OCI-LY3 (cell line): ENCODE results near the gene OPCML.

Experiments used
- H2AFZ ChIP-seq: fragments of 200-600, 300-600 bp; shearing (Covaris generic); 2 replicates; pipeline ENCODE4 v1.6.0; 2014; ENCODE audit warnings: antibody characterized with exemption, low read depth, low read length
- H3K27ac ChIP-seq: fragments of 200-600, 300-600 bp; sonication (generic); 2 replicates; pipeline ENCODE4 v1.5.1; 2014; ENCODE audit warnings: mild to moderate bottlenecking, low read length, moderate library complexity, mixed read lengths
- H3K27me3 ChIP-seq: fragments of 200-600, 300-600 bp; sonication (generic); 2 replicates; pipeline ENCODE4 v1.6.1; 2014; ENCODE audit warnings: low read depth, low read length, mixed read lengths
- H3K36me3 ChIP-seq: fragments of 200-600, 300-600 bp; sonication (generic); replicated peaks from 2 replicates; pipeline ENCODE3; 2014; ENCODE audit warnings: low read depth, low read length, mixed read lengths
- H3K4me1 ChIP-seq: fragments of 300-600, 200-600 bp; sonication (generic); 2 replicates; pipeline ENCODE4 v1.6.1; 2014; ENCODE audit warnings: low read length, mixed read lengths
- H3K4me2 ChIP-seq: fragments of 200-600, 300-600 bp; sonication (generic); 2 replicates; pipeline ENCODE4 v1.6.1; 2014; ENCODE audit warnings: low read length, mixed read lengths
- H3K4me3 ChIP-seq: fragments of 300-600, 200-600 bp; sonication (generic); 2 replicates; pipeline ENCODE4 v1.5.1; 2014; ENCODE audit warnings: antibody characterized with exemption, mild to moderate bottlenecking, low read length, moderate library complexity
- H3K79me2 ChIP-seq: fragments of 300-600, 200-600 bp; shearing (Covaris generic); 2 replicates; pipeline ENCODE4 v1.6.1; 2014; ENCODE audit warnings: mild to moderate bottlenecking, low read length, mixed read lengths
- H3K9ac ChIP-seq: fragments of 300-600, 200-600 bp; shearing (Covaris generic); 2 replicates; pipeline ENCODE4 v1.6.0; 2014; ENCODE audit warnings: mild to moderate bottlenecking, low read length, moderate library complexity
- H3K9me3 ChIP-seq: fragments of 200-600, 300-600 bp; shearing (Covaris generic); 2 replicates; pipeline ENCODE4 v1.6.1; 2014; ENCODE audit warnings: low read length, mixed read lengths; ENCODE audit not compliant: insufficient read depth
- H4K20me1 ChIP-seq: fragments of 200-600, 300-600 bp; sonication (generic); 2 replicates; pipeline ENCODE4 v1.6.1; 2016; ENCODE audit warnings: low read length, mixed read lengths; ENCODE audit not compliant: insufficient read depth
- CTCF ChIP-seq: fragments of 200-600, 300-600 bp; sonication (generic); IDR thresholded peaks from 2 replicates; pipeline ENCODE4 v1.5.1; 2014; ENCODE audit warnings: antibody characterized with exemption, low read length, low read depth
- EZH2phosphoT487 ChIP-seq: fragments of 200-600 bp; shearing (Covaris generic); IDR thresholded peaks from 2 replicates; pipeline ENCODE4 v1.6.1; 2018; ENCODE audit warnings: antibody characterized with exemption, mixed run types, low read depth

OPCML gene

GRCh38 chr11:133548641-133549040, 16.3 kb upstream of the OPCML start:
- H3K9me3 ChIP-seq = no peaks in the 10 kb centered on the region
- H3K79me2 ChIP-seq = no peaks in the 10 kb centered on the region
- H3K27me3 ChIP-seq = no peaks in the 10 kb centered on the region
- TF ChIP-seq CTCF (no peak), EZH2phosphoT487 (no peak)
- no peak overlapping the region for H2AFZ ChIP-seq
- H3K36me3 ChIP-seq = no peaks in the 10 kb centered on the region
- no peaks in the 10 kb centered on the region for H3K4me1 ChIP-seq
- no peak overlapping the region for H3K9ac ChIP-seq
- no peak overlapping the region for H3K4me3 ChIP-seq
- H3K4me2 ChIP-seq = no peak overlapping the region
- no peak overlapping the region for H3K27ac ChIP-seq
- no peaks in the 10 kb centered on the region for H4K20me1 ChIP-seq

DNA sequence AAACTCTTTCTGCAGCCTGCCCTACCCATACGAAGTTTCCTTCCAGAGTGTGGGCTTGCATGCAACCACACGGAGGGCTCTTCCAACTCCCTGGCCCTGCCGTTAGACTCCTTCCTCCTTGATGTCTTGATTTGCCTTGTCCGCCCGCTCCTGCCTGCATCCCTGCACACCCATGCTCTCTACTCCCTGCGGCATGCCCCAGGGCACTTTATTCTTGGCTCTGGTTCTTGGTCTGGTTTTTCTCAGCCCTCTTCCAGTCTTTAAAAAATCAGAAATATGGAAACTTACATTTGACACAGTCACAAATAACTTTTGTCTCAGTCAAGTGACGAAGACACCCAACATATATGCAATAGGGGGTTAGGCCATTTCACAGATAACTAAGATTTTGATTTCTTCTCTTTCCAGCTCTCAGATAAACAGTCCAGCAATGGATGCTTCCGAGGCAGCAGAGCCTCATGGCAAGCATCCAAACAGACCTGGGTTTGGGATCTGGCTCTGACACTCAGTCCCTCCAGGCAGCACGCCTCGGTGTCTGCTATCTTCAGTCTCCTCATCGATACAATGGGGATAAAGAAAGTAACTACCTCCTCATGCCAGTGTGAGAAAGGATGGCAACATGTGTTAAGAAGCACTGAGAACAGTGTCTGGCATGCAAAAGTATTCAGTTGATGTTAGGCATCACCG, 15.7 kb upstream of the OPCML start:
- no peak for TF ChIP-seq EZH2phosphoT487
- TF ChIP-seq CTCF = no peak
- H2AFZ ChIP-seq = no peak overlapping the region
- H3K4me2 ChIP-seq = no peak overlapping the region
- no peaks in the 10 kb centered on the region for H3K9me3 ChIP-seq
- H3K27ac ChIP-seq = no peak overlapping the region
- H3K4me3 ChIP-seq = no peak overlapping the region
- no peaks in the 10 kb centered on the region for H3K36me3 ChIP-seq
- no peaks in the 10 kb centered on the region for H3K27me3 ChIP-seq
- H3K79me2 ChIP-seq = no peaks in the 10 kb centered on the region
- H4K20me1 ChIP-seq = no peaks in the 10 kb centered on the region
- H3K9ac ChIP-seq = no peak overlapping the region
- H3K4me1 ChIP-seq = no peaks in the 10 kb centered on the region

DNA sequence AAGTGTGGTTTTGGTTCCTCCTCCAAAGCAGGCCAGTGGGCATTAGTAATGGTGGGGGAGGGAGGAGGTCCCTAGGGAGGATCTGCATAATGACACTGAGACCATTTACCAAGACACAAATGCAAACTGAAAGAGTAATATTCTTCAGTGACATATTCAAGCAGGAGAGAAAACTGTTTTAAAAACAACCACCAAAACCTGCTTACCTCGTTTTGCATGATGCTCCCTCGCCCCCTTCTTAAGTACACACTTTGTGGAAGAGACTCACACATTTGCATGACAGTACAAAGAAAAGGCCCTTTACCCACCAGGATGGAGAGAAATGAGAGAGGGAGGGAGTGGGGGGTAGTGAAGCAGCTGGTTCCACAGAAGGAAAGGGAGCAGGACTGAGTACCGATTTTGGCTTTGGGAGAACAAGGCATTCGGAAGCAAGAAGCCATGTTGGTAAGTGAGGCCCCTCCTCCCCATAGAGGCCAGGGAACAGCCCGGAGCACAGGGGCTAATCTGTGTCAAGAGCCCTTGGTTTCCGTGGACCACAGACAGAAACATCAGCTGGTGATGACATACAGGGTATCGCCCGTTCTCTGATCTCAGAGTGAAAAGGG, 13.0 kb upstream of the OPCML start:
- Histone ChIP-seq H3K4me3 (no peak overlapping the region), H3K36me3 (no peaks in the 10 kb centered on the region), H3K27ac (no peak overlapping the region), H3K79me2 (no peaks in the 10 kb centered on the region), H3K27me3 (no peaks in the 10 kb centered on the region), H3K9ac (no peak overlapping the region), H2AFZ (no peak overlapping the region), H3K4me2 (no peak overlapping the region), H4K20me1 (no peaks in the 10 kb centered on the region), H3K4me1 (no peaks in the 10 kb centered on the region), H3K9me3 (no peaks in the 10 kb centered on the region)
- TF ChIP-seq EZH2phosphoT487 = no peak

DNA sequence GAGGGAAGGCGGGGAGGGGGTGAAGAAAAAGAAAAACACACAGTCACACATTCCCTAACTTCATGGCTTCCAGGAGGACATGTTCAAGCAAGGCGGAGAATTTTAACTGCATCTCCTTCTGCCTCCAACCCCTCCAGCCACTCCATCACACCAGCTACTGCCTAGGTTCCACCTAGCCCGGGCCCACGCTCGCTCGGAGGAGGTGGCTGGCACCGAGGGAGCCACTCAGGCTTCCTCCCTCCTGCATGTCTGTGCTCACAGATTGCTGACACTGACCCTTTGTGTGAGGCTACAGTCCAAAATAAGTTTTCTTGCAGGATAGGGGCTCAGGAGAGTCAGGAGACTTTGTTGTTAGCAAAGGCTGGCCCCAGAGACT, 9.4 kb upstream of the OPCML start:
- no peaks in the 10 kb centered on the region for H3K36me3 ChIP-seq
- H3K27me3 ChIP-seq = no peaks in the 10 kb centered on the region
- no peak overlapping the region for H2AFZ ChIP-seq
- no peak overlapping the region for H3K4me2 ChIP-seq
- no peak overlapping the region for H3K27ac ChIP-seq
- H4K20me1 ChIP-seq = no peaks in the 10 kb centered on the region
- no peaks in the 10 kb centered on the region for H3K9me3 ChIP-seq
- TF ChIP-seq CTCF (no peak), EZH2phosphoT487 (no peak)
- H3K4me3 ChIP-seq = no peak overlapping the region
- H3K9ac ChIP-seq = no peak overlapping the region
- no peaks in the 10 kb centered on the region for H3K4me1 ChIP-seq
- H3K79me2 ChIP-seq = no peaks in the 10 kb centered on the region
